ENCODE results near the gene FSTL3. TPM values are rescaled to one million over a fixed set of nuclear protein-coding genes. Genes with fewer than 3 reads are reported as not detected.

Gene FSTL3
- total RNA-seq, 1 experiment from 2014 or later: 32.5 TPM

DNA sequence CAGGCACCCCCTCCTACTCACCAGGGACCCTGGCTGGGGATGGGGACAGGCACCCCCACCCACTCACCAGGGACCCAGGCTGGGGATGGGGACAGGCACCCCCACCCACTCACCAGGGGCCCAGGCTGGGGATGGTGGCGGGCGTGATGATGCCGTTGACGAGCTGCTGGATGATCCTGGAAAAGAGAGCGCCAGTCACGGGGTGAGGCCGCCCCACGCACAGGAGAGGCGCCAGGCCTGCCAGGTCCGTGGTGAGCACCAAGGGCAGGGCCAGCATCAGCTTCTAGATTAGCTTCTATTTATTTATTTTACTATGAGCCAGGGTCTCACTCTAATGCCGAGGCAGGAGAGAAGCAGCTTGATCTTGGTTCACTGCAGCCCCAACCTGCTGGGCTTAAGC lies 26.1 kb upstream of the FSTL3 start:
- H3K27me3 ChIP-seq (ENCODE audit: control insufficient read depth, insufficient read depth, low read length): no peaks in the 10 kb centered on the region
- ChIA-PET POLR2A (no interaction called here), CTCF (interaction anchor here (0.7 kb wide), 1 partner anchor 91 kb away, joined by 5 read pairs; no protein-coding TSS in a partner anchor)
- no peak for ATAC-seq
- H3K9me3 ChIP-seq (ENCODE audit: control insufficient read depth, insufficient read depth, low read depth, low read length): no peaks in the 10 kb centered on the region
- no TSS peak for BruUV-seq (replicated peaks)
- H3K27ac ChIP-seq (ENCODE audit: low read length): no peak overlapping the region
- TF ChIP-seq, protein P1, sequence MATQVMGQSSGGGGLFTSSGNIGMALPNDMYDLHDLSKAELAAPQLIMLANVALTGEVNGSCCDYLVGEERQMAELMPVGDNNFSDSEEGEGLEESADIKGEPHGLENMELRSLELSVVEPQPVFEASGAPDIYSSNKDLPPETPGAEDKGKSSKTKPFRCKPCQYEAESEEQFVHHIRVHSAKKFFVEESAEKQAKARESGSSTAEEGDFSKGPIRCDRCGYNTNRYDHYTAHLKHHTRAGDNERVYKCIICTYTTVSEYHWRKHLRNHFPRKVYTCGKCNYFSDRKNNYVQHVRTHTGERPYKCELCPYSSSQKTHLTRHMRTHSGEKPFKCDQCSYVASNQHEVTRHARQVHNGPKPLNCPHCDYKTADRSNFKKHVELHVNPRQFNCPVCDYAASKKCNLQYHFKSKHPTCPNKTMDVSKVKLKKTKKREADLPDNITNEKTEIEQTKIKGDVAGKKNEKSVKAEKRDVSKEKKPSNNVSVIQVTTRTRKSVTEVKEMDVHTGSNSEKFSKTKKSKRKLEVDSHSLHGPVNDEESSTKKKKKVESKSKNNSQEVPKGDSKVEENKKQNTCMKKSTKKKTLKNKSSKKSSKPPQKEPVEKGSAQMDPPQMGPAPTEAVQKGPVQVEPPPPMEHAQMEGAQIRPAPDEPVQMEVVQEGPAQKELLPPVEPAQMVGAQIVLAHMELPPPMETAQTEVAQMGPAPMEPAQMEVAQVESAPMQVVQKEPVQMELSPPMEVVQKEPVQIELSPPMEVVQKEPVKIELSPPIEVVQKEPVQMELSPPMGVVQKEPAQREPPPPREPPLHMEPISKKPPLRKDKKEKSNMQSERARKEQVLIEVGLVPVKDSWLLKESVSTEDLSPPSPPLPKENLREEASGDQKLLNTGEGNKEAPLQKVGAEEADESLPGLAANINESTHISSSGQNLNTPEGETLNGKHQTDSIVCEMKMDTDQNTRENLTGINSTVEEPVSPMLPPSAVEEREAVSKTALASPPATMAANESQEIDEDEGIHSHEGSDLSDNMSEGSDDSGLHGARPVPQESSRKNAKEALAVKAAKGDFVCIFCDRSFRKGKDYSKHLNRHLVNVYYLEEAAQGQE (IDR thresholded peaks at IDR 0.05; ENCODE audit: insufficient read depth in 1 of 2, low read depth in 2 of 2, low read length in 1 of 2): no peak
- no peaks in the 10 kb centered on the region for H3K4me1 ChIP-seq (ENCODE audit: control insufficient read depth, insufficient read depth, low read length)
- intact Hi-C loops (cut with micrococcal nuclease; ENCODE audit: unreplicated experiment) (no loop called here), in situ Hi-C loops (cut with HindIII; ENCODE audit: low pct_unique_long_range_greater_than_20kb, low sequenced_read_pairs) (no loop called here)
- H3K36me3 ChIP-seq (ENCODE audit: control insufficient read depth, insufficient read depth, low read length): no peaks in the 10 kb centered on the region; the same call in none of the 2 replicates
- no peak for DNase-seq (ENCODE audit: low read depth, low spot score)
- H3K4me3 ChIP-seq (ENCODE audit: low read depth in 2 of 2, low read length in 2 of 2): no peak overlapping the region

GRCh38 chr19:651114-651818 lies 24.9 kb upstream of the FSTL3 start:
- Histone ChIP-seq H3K27ac (ENCODE audit: low read length) (no peak overlapping the region), H3K27me3 (ENCODE audit: control insufficient read depth, insufficient read depth, low read length) (no peaks in the 10 kb centered on the region), H3K36me3 (ENCODE audit: control insufficient read depth, insufficient read depth, low read length) (no peaks in the 10 kb centered on the region; the same call in none of the 2 replicates), H3K4me1 (ENCODE audit: control insufficient read depth, insufficient read depth, low read length) (no peaks in the 10 kb centered on the region), H3K4me3 (ENCODE audit: low read depth in 2 of 2, low read length in 2 of 2) (no peak overlapping the region), H3K9me3 (ENCODE audit: control insufficient read depth, insufficient read depth, low read depth, low read length) (no peaks in the 10 kb centered on the region)
- ATAC-seq (no peak), DNase-seq (ENCODE audit: low read depth, low spot score) (no peak)
- BruUV-seq (replicated peaks): no TSS peak
- POLR2A ChIA-PET: no interaction called here
- intact Hi-C loops (cut with micrococcal nuclease; ENCODE audit: unreplicated experiment): no loop called here
- CTCF ChIA-PET: no interaction called here
- TF ChIP-seq, protein P1 (IDR thresholded peaks at IDR 0.05; ENCODE audit: insufficient read depth in 1 of 2, low read depth in 2 of 2, low read length in 1 of 2): no peak
- no peak for TF ChIP-seq TCF7L2 (IDR thresholded peaks at IDR 0.05; ENCODE audit: low read depth, low read length)
- TF ChIP-seq CTCF (IDR thresholded peaks at IDR 0.05): no peak
- no peak for TF ChIP-seq POLR2AphosphoS5 (IDR thresholded peaks at IDR 0.05; ENCODE audit: low read depth, low read length)
- no peak for TF ChIP-seq SIN3A (IDR thresholded peaks at IDR 0.05; ENCODE audit: borderline replicate concordance, insufficient read depth, low read depth, low read length)
- in situ Hi-C loops (cut with HindIII; ENCODE audit: low pct_unique_long_range_greater_than_20kb, low sequenced_read_pairs): no loop called here

All from Panc1 (cell line).